HG03378 (cell line): Measurements from ENCODE around the gene HSF4.

ENCODE experiments used
- ATAC-seq: cut with Tn5 transposase; IDR thresholded peaks from one replicate; pipeline ENCODE4 v1.9.1; 2021; ENCODE audit warnings: mild to moderate bottlenecking, moderate library complexity; ENCODE audit not compliant: unreplicated experiment

Gene HSF4

DNA sequence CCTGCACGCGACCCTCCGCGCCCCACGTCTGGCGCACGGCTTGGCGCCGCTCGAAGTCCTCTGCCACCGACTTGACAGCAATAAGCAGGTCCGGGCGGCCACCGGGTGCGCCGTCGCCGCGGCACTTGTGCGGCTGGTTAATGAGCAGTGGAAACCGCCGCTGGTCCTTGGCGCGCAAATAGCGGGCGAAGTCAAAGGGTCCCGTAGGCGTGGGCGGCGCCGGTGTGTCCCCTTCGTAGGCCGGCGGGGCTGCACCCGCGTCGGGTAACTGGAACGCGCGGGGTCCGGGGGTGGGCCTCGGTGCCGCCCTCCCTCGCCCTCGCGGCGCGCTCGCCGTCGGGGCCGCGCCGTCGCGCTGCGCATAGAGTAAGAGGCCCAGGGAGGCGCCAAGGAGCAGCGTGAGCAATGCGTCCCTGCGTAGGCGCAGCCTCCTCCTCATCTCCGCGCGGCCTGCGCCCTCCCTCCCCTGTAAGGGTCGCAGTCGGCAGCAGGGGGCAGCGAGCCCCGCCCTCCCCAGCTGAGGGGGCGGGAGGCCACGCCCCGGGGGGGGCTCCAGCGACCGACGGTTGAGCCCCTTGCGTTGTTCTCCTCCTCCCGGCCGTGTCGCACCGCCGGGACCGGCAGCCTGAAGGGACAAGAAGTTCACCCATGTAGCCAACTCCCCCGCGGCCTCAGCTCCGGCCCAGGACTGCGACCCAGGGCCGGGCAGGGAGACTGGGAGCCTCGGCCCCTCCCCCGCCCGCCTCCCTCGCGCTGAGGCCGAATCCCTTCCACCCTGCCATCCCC is 14.3 kb upstream of the HSF4 start:
- ATAC-seq, result no peak

DNA sequence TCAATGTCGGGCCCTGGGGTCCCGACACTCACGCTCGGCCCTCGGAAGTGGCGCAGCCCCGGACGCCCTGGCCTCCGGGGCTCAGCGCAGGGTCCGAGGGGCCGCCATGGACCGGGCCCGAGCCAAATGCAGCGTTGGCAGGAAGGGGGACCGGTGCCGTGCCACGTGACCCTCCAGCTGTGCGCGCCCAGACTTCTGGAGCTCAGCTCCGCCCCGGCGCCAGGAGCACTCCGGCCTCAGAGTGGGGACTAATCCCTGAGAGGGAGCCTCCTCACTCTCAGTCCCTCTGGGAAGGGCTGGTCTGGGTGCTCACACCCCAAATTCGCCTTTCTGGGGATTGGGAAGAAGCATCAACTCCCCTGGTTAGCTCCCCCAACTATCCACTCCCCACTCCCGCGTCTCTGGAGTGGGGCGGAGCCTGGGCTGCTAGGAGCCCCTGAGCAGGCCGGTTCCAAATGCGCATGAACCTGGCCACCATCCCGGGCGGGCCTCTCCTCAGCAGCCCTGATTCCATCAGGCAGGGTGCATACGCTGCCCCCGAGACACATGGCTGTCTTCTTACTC is 13.6 kb upstream of the HSF4 start, which contains the start of gene B3GNT9:
Gene B3GNT9, minus strand, starts transcription at position 166 of the 564 bp plus-strand sequence. CDS start 513 bp downstream, outside the sequence.
- ATAC-seq, result no peak

DNA sequence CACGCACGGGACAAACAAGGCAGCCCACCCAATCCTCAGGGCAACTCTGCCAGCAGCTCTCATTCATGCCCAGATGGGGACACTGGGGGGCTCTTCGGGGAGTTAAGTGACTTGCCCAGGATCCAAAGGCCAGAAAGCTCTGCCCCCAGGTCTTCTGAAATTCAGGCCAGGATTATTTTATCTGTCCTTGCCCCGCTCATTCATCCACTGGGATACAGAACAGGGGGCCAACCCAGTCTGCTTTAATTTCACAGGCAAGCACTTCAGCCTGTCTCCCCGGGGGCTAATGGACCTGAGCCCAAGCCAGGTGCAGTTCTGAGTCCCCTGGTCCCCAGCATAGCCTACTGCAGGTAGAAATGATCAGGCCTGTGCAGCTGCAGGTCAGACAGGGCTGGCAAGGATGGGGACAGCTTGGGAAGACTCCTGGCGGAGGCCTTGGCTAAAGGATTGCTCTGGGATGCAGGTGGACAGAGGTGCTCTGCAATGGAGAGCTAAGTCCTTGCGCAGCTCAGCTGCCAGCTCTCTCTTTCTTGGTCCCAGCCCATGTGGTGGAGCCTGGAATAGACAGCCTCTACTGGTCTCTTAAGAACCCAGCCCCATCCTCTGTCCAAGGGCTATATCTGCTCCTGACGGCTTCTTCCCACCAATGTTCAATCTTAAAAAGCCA is 13.0 kb upstream of the HSF4 start:
- ATAC-seq, result no peak

DNA sequence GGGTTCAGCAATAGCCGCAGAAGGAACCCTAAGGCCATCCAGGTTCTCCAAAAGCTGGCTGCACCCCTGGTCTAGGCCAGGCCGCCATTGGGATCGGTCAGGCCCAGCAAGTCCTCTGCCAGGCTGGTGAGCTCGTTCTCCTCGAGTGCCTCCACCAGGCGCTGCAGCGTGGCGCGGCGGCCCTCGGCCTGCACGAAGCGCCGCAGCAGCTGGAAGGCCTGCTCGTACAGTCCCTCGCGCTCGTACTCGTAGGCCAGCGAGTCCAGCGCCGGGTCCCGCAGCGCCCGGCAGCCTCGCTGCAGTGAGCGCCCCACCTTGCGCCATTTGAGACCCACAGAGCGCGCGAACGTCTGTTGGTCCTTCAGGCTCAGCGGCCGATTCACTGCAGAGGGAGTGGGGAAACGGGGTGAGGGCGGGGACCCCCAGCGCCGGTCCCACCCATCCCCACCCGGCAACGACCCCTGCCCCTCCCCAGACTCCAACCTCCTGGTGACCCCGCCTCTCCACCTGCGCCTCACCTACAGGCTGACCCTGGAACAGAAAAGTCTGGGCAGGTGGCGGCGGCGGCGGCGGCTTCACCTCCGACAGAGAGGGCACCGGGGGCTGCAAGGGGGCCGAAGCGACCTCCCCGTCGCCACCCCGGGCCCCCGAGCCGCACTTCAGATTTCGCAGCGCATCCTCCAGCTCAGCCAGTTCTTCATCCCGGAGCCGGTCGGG is 9.8 kb upstream of the HSF4 start:
- ATAC-seq, result no peak

DNA sequence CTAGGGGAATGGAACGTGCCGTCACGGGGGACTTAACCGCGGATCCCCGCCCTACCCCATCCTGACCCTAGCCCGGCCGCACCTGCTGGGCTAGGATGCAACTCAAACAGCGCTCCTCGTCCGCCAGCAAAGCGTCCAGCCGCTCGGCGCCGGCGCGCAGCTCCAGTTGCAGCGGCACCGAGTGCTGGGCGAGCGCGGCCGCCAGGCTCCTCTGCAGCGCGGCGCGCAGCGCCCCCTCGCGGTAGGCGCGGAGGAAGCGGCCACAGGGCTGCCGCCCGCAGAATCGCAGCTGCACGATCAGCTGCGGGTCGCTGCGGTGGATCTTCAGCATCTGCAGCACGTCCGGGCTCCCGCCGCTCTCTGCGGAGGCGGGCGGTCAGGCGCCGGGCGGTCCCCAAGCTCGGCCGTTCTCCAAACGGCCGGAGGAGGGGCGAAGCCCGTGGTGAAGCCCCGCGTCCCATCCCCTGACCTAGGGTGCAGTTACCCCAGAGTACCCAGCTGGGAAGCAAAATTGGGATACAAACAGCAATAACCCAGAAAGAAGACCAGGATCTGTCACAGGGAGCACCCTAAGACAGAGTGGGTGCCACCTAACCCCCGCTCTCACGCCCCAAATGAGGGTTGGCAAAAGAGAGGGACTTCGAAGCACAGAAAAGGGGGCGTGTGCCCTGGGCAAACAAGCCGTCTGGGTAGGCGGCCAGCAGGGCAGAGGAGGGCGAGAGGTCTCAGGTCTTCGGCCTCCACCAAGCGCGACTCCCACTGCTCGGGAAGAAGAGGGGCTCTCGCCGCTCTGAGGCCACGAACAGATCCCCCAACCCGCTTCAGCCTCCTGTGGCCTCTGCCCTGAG is 9.0 kb upstream of the HSF4 start:
- ATAC-seq, result no peak

DNA sequence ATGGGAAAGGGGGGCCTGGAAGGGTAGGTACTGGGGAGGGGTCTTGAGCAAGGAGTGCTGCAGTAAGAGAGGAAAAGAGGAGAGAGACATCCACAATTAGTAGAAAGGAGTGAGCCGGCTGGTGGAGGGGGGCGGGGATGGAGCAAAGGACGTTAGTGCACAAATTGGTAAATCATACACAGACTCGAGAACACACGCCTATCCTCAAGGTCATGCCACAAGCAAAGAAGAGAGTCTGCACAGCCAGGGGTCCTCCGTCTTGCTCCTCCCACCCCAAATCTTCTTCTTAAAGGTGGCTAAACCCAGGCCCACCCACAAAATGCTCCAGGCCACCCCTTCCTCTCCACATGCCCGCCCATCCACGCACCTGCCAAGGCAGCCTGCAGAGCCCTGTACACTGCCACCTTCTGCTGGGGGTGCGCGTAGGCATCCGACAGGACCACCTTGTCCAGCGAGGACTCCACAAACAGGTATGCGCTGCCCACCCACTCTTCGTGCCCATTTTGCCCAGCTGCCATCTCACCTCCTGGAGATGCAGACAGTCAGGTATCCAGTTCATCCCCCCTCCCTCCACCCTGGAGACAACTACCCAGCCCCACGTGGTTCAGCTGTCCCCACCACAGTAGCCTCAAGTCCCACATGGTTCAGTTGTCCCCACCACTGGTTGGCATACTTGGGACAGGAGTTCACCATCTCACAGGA is 8.3 kb upstream of the HSF4 start:
- ATAC-seq, result no peak

GRCh38 chr16:67157106-67157748 is 7.3 kb upstream of the HSF4 start:
- no peak for ATAC-seq

DNA sequence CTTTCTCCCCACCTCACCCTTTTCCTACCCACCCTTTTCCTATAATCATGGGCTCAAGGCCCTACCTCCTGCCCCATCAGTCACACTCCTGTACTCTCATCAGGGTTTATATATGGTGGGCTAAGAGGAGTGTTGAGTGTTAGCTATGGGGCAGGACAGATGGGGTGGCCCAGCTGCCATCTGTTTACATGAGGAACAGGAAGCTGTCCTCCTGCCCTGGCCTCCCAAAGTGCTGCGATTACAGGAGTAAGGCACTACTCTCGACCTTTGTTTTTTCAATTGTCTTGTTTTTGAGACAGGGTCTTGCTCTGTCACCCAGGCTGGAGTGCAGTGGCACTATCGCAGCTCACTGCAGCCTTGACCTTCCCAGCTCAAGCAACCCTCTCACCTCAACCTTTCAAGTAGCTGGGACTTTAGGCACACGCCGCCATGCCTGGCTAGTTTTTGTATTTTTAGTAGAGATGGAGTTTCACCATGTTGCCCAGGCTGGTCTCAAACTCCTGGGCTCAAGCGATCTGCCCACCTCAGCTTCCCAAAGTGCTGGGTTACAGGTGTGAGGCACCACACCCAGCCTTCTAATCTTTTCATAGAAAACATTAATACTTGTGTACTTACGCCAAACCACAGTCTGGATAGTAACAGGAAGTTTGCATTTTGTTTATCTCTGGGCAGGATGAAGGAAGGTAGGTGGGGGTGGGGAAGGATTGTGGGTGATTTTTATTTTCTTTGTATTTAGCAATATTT is 6.5 kb upstream of the HSF4 start:
- no peak for ATAC-seq

DNA sequence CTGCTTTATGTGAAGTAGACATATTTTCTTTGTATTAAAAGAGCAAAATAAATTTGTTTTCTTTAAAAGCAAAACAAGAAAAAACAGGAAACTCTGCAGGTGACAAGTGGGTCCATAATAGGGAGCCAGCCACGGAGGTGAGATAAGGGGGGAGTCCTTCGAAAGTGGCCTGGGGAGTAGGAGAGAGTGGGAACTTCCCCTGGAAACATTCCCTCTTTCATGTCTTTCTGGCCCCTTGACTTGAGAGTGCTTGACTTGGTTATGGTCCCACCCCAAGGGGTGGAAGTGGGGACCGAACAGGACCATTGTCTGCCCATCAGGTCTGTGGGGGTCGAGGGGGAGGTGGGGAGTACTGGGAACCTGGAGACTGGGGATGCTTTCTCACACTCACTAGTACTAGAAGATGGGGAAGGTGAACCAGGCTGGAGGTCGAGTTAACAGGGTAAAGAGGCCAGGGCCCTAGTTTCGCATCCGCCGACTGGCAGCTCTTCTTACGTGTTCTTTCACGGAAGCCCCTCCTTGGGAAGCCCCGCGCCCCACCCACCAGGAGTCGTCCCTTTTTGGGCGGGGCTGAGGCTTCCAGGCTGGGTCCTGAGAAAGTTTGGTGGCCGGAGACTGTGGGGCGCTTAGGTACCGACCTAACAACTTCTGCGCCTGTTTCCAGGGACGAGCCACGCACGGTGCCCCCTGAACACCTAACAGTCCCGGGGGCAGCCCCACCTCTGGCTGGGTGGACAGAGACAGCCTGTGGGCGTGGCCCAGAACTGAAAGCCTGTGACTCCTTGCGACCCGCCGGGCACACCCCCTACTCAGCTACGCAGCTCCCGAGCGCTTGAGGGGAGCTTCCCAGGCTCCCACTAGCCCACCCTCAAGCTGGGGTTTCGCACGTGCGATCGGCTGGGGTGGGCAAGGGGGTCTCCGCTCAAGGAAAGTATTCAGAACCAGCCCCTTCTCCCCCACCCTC is 5.6 kb upstream of the HSF4 start:
- ATAC-seq, result peak; percentile 37

DNA sequence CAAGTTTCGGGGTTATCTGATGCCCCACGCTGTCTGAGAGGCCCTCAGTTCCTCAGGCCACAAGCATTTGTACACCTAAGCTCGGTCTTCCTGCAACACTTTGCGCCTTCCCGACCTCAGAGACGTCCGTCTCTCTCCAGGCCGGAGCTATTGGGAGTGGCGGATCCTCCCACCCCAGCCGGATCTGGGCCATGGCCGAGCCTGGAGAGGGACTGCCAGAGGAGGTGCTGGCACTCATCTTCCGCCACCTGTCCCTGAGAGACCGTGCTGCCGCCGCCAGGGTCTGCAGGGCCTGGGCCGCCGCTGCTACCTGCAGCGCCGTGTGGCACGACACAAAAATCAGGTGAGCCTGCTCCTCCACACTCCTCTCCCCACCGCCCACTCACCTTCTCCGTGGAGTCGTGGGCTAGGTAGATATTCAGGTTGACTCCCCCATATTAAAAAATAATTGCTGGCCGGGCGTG is 2.9 kb upstream of the HSF4 start:
- ATAC-seq, result no peak

DNA sequence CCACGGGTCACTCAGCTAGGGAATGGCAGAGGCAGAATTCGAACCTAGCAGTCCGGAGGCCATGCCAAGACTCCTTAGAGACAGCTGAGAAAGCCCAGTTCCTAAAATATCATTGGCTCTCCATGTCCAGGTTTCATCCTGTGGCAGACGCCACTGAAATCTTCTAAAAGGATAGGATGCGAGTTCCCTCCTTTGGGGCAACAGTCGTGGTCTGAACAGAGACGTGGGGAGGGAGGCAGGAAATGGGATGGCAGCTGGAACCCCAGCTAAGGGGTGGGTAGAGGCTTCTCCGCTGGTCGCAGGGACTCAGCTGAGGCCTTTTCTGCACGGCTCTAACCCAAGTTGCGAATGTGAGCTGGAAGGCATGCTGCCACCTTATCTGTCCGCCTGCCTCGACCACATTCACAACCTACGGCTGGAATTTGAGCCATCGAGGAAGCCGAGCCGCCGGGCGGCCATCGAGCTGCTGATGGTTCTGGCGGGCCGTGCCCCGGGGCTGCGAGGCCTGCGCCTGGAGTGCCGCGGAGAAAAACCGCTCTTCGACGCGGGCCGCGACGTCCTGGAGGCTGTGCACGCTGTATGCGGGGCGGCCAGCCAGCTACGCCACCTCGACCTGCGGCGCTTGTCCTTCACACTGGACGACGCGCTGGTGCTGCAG is 1.9 kb upstream of the HSF4 start:
- no peak for ATAC-seq

- ATAC-seq, result no peak
Observed at GRCh38 chr16:67163164-67163998, 1.2 kb upstream of the HSF4 start.

GRCh38 chr16:67163999-67164558 is 466 bp upstream of the HSF4 start:
- no peak for ATAC-seq

DNA sequence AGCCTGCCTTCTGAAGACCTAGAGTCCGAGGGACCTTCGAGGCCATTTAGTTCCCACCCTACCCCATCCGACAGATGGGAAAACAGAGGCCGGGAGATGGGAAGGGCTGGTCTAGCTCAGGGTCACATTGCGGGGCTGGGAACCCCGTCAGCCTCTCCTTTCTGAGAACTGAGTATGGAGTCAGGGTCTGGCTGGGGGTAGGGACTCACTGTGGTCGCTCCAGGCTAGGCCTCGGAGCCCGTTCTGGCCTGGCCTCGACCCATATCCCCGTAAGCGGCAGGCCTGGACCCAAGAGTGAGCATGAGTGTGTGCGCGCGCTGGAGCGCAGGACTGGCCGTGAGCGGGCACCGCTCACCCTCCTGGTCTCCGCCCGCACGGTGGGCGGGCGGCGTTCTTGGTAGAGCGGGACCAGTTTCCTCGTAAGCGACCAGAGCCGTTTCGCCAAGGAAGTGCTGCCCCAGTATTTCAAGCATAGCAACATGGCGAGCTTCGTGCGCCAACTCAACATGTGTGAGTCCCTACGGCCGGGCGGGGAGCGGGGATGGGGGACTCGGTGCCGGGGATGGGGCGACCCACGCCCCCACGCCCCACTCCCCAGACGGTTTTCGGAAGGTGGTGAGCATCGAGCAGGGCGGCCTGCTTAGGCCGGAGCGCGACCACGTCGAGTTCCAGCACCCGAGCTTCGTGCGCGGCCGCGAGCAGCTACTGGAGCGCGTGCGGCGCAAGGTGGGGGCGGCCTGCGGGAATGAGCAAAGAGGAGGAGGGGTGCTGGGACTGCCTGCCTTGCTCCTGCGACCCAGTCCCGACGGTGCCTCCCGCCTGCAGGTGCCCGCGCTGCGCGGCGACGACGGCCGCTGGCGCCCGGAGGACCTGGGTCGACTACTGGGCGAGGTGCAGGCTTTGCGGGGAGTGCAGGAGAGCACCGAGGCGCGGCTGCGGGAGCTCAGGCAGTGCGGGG is 855 bp downstream of the HSF4 start:
- ATAC-seq, result no peak

GRCh38 chr16:67166110-67166547 is 1.6 kb downstream of the HSF4 start:
- no peak for ATAC-seq
